Measurements from ENCODE around the gene ADO. TPM values are rescaled to one million over a fixed set of nuclear protein-coding genes. Genes with fewer than 3 reads are reported as not detected.

The ADO gene
- total RNA-seq, 1 donor from 2014 or later = 16.3 TPM

DNA sequence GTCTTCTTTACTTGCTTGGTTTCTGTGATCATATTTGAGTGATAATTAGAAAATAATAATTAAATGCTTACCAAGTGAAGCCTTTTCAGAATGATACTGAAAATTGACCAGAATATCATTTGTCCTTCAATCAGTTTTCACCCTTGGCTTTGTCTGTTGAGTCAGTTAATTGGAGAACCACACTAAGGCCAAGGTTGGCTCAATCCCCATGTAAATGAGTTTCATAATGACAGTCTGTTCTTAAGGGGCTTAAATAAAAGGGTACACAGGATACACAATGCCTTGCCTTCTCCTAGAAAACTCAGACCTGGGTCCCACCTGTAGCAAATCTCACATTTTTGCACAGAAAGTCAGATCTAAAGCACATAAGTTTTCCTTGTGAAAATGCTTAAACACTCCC lies 42.9 kb downstream of the ADO start:
- intact Hi-C loops (cut with DNase I) = no loop called here
- no peak for ATAC-seq
- no peak for DNase-seq (ENCODE audit: missing footprints)

DNA sequence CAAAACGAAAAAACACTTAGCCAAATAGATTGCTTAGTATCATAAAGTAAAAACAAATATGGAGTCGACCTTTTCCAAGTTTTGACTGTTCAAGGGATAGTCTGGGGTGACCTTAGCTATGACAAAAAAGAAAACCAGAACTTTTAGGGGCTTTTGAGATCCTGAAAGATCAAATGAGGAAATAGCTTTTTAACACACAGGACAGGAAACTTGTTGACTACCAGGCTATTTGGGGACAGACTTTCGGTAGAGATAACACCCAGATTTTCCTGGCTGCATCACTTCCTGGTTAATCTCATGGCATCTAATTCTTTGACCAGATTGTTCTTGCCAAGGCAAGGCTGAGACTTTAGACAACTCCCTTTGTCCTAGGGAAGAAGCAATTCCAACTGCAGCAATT lies 46.1 kb downstream of the ADO start:
- intact Hi-C loops (cut with DNase I) = no loop called here
- DNase-seq (ENCODE audit: missing footprints) = no peak
- ATAC-seq = no peak

DNA sequence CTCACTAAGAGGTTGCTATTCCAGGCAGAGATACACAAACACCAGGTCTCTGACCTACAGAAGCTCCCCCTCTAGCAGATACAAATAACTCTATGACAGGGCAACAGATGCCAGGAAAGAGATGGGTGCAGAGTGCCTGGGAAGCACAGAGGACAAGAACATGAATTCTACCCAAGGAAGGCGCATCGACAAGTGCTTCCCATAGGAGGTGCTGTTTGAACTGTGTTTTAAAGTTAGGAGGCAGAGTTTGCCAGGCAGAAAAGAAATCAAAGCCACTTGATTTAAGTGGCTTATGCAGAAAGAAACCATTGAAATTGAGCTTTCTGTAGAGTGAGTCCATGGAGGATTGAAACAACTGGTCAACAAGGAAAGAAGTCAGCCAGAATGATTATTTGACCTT lies 46.9 kb downstream of the ADO start:
- intact Hi-C loops (cut with DNase I) = no loop called here
- ATAC-seq (no peak), DNase-seq (ENCODE audit: missing footprints) (no peak)

DNA sequence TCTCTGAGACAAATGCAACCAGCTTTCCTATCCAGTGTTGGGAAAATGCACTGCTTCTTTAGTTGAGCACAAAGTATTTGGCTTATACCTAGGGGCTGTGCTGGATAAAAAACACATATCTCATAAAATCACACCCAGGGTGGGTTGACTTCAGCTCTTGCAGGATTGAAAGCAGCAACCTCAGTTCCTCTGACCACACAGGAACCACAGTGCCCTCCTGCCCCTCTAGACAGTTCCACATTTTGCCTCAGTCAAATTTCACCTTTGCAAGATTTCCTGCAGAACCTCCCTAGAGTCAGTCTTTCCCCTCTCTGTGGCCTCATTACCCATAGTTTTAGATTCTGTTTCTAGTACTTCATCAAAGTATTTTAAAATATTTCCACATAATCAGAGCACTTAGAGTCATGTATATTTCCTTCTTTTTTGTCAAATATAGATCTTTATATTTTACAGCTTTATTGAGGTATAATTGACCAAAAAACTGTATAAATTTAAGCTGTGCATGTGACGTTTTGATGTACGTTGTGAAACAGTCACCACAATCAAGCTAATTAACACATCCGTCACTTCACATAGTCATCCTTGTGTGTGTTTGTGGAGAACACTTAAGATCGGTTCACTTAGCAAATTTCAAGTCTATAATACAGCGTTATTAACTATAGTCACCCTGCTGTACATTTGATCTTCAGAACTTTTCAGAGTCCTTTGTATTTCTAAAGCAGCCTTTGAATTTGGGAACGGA lies 48.6 kb downstream of the ADO start:
- intact Hi-C loops (cut with DNase I) = no loop called here
- DNase-seq (ENCODE audit: missing footprints) (no peak), ATAC-seq (no peak)

DNA sequence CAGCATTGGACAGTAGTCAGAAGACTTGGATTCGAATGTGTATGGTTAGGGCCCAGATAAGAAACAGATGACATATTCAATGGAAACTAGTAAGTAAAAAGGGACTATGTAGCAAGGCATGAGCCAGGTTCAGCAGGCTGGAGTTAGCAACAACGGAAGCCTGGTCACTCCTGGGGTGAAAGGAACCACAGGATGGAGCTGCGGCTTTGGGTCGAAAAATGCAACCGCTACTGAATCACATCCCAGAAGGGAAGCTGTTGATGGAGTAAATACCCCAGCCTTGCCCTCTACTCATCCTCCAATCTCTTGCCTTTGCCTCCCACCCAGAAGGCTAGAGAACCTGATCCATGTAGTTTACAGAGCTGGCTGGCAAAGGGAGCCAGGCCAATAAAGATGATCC lies 49.2 kb downstream of the ADO start:
- DNase-seq (ENCODE audit: missing footprints) (no peak), ATAC-seq (no peak)
- intact Hi-C loops (cut with DNase I) = no loop called here

DNA sequence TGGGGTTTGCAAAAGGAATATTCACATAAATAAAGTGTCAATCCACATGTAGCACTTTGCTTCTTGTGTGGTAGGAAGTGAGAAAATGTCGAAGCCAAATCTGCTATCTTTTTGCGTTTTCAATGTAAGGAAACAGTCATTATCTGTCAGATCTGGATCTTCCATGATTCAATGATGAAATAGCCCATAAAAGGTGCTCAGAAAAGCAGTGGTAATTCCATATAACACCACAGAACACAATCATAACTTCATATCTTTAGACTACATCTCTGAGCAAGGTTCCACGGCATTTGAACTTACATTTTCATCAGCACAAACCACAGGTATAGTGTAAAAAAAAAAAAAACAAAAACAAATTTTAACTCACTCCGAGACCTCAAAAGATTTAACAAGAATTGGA lies 51.5 kb downstream of the ADO start:
- DNase-seq (ENCODE audit: missing footprints) = no peak
- intact Hi-C loops (cut with DNase I) = no loop called here
- ATAC-seq = no peak

Other genes with a start within 250 kb of the ADO start
- gene EGR2, start 11.6 kb downstream of the ADO start, total RNA-seq = 1.0 TPM